Memory B cell (primary cell): ENCODE measurements around the gene FNDC4.
A peak's percentile ranks its signal among the peaks of the same experiment; 100 is the strongest.
"Not testable (repeated sequence)": the region's sequence is repeated elsewhere in the genome, so short reads cannot be mapped to it uniquely, and the experiment has no call there.

Source experiments
- ATAC-seq: fragments of 150-1000 bp; cut with Tn5 transposase; 2 replicates; pipeline ENCODE4 v1.10.0; 2021; ENCODE audit warnings: low read depth, mild to moderate bottlenecking, moderate library complexity
- DNase-seq, 2 donors: peaks; one replicate each; pipeline ENCODE4 v3.0.0; 2022; ENCODE audit warnings: low spot score in 2 of 2
- H3K27ac Mint-ChIP-seq: one replicate; pipeline ENCODE4 v1.8.0; 2022; ENCODE audit warnings: mild to moderate bottlenecking, moderate library complexity, mixed read lengths
- H3K27me3 Mint-ChIP-seq: one replicate; pipeline ENCODE4 v1.8.0; 2022; ENCODE audit warnings: mixed read lengths
- H3K36me3 Mint-ChIP-seq: one replicate; pipeline ENCODE4 v1.8.0; 2022; ENCODE audit warnings: mild to moderate bottlenecking, mixed read lengths
- H3K4me1 Mint-ChIP-seq: one replicate; pipeline ENCODE4 v1.8.0; 2022; ENCODE audit warnings: mixed read lengths
- H3K4me3 Mint-ChIP-seq: one replicate; pipeline ENCODE4 v1.8.0; 2022; ENCODE audit warnings: mild to moderate bottlenecking, moderate library complexity, mixed read lengths
- H3K9me3 Mint-ChIP-seq: one replicate; pipeline ENCODE4 v1.8.0; 2022; ENCODE audit warnings: mixed read lengths

Gene FNDC4

GRCh38 chr2:27494944-27495554 is at the start of gene FNDC4:
Gene FNDC4 (minus strand): TSS chr2:27495200. CDS start chr2:27494679, 521 bp downstream.
- Mint-ChIP-seq H3K9me3 (no peaks in the 10 kb centered on the region), H3K4me3 (peak within 1 kb of the TSS; percentile 88), H3K4me1 (peaks cover 10% of the 10 kb centered on the region), H3K27ac (peak within 1 kb of the TSS; percentile 85), H3K27me3 (peaks cover 26% of the 10 kb centered on the region), H3K36me3 (no peaks in the 10 kb centered on the region)
- ATAC-seq (peak; percentile 70), DNase-seq (peak in 1 of 2 donors; percentile 38)

DNA sequence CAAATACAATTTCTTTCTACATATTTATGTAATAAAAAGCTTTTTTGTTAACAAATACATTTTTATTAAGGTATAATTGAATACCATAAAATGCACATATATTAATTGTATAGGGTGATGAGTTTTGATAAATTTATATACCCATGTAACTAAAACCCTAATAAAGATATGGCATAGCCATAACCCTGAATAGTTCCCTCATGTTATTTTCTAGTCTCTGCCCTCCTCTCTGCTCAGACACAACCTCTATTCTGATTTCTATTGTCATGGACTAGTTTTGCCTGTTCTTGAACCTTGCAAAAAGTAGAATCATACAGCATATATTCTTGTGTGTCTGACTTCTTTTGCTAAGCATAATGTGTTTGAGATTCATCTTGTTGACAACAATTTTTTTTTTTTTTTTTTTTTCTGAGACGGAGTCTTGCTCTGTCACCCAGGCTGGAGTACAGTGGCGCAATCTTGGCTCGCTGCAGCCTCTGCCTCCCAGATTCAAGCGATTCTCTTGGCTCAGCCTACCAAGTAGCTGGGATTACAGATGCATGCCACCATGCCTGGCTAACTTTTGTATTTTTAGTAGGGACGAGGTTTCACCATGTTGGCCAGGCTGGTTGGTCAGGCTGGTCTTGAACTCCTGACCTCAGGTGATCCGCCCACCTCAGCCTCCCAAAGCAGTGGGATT is 49.3 kb upstream of the FNDC4 start:
- Mint-ChIP-seq H3K4me1 (no peaks in the 10 kb centered on the region), H3K4me3 (no peak overlapping the region), H3K36me3 (peaks cover 2% of the 10 kb centered on the region), H3K27me3 (no peaks in the 10 kb centered on the region), H3K27ac (no peak overlapping the region), H3K9me3 (peaks cover 2% of the 10 kb centered on the region)
- ATAC-seq (no peak), DNase-seq (no peak)

GRCh38 chr2:27539649-27540048 is 44.6 kb upstream of the FNDC4 start:
- not testable (repeated sequence) for ATAC-seq, DNase-seq, H3K27me3 Mint-ChIP-seq, H3K4me3 Mint-ChIP-seq, H3K36me3 Mint-ChIP-seq, H3K9me3 Mint-ChIP-seq, H3K4me1 Mint-ChIP-seq, H3K27ac Mint-ChIP-seq

- H3K9me3 Mint-ChIP-seq, DNase-seq, H3K36me3 Mint-ChIP-seq, ATAC-seq, H3K4me3 Mint-ChIP-seq, H3K27ac Mint-ChIP-seq, H3K4me1 Mint-ChIP-seq: not testable (repeated sequence)
- H3K27me3 Mint-ChIP-seq = peaks cover 10% of the 10 kb centered on the region
These were observed 43.9 kb upstream of the FNDC4 start for GRCh38 chr2:27538839-27539450.

DNA sequence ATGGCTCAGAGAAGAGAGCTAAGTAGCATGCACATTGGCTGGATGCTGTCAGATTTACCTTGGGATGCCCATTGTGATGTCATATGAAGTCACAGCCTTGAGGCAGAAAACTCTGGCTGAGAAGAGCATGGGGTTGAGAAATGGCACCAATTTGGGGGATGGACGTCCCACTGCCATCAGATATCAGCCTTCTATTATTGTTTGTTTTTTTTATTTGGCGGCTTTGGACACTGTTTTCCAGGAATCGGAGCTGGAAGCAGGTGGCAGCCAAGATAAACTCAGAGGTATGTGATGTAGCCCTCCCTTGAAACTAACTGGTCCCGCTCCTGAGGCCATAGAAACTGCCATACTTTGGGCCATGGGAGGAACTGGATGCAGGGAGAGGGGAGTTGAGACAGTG is 42.3 kb upstream of the FNDC4 start:
- H3K36me3 Mint-ChIP-seq = no peaks in the 10 kb centered on the region
- no peak overlapping the region for H3K27ac Mint-ChIP-seq

DNA sequence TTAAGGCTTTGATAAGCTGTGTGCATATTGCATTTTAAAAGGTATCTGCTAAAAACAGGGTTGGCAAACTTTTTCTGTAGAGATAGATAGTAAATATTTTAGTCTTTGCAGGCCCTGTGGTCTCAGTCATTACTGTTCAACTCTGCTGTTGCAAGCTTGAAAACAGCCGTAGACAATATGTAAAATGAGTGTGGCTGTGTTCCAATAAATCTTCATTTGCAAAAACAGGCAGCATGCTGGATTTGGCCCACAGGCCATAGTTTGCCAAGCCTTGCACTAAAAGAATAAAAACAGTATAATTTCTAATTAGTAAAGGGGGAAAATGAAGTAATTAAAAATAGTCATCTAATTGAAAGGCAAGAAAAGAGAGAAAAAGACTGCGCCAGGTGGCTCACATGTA is 37.0 kb upstream of the FNDC4 start:
- H3K9me3 Mint-ChIP-seq = no peaks in the 10 kb centered on the region
- no peak overlapping the region for H3K27ac Mint-ChIP-seq
- H3K4me3 Mint-ChIP-seq = no peak overlapping the region
- H3K27me3 Mint-ChIP-seq = peaks cover 12% of the 10 kb centered on the region
- H3K4me1 Mint-ChIP-seq = no peaks in the 10 kb centered on the region
- H3K36me3 Mint-ChIP-seq = no peaks in the 10 kb centered on the region
- ATAC-seq (no peak), DNase-seq (no peak)

More for the DNA sequence above, 42.3 kb upstream of the FNDC4 start:
- DNase-seq (no peak), ATAC-seq (no peak)
- no peaks in the 10 kb centered on the region for H3K4me1 Mint-ChIP-seq
- peaks cover 11% of the 10 kb centered on the region for H3K27me3 Mint-ChIP-seq
- H3K4me3 Mint-ChIP-seq = no peak overlapping the region
- no peaks in the 10 kb centered on the region for H3K9me3 Mint-ChIP-seq

GRCh38 chr2:27527182-27527581 is 32.2 kb upstream of the FNDC4 start:
- no peak for DNase-seq
- no peak overlapping the region for H3K27ac Mint-ChIP-seq
- H3K27me3 Mint-ChIP-seq = peaks cover 22% of the 10 kb centered on the region
- no peaks in the 10 kb centered on the region for H3K36me3 Mint-ChIP-seq
- no peaks in the 10 kb centered on the region for H3K9me3 Mint-ChIP-seq
- ATAC-seq = no peak
- no peaks in the 10 kb centered on the region for H3K4me1 Mint-ChIP-seq
- H3K4me3 Mint-ChIP-seq = no peak overlapping the region

DNA sequence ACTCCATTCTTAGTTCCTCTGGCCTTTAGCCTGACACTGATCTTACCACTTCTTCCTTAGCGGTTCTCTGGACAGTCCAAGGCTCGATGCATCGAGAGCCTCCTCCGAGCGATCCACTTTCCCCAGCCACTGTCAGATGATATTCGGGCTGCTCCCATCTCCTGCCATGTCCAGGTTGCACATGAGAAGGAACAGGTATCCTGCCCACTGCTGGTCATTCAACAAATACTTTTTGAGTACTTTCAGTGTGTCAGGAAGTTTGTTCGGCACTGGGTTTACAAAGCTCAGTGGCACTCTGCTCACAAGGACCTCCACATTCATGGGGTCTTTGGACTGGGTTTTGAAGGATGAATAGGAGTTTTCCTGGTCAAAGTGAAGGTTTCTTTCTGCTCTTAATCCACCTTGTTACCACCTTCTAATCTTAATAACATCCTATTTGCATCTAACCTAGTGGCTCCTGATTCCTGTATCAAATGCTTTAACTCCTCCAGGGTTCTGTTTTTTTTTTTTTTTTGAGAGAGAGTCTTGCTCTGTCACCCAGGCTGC is 27.5 kb upstream of the FNDC4 start:
- Mint-ChIP-seq H3K4me3 (no peak overlapping the region), H3K4me1 (no peaks in the 10 kb centered on the region), H3K27me3 (peaks cover 28% of the 10 kb centered on the region), H3K36me3 (no peaks in the 10 kb centered on the region), H3K9me3 (no peaks in the 10 kb centered on the region), H3K27ac (no peak overlapping the region)
- DNase-seq (no peak), ATAC-seq (no peak)

DNA sequence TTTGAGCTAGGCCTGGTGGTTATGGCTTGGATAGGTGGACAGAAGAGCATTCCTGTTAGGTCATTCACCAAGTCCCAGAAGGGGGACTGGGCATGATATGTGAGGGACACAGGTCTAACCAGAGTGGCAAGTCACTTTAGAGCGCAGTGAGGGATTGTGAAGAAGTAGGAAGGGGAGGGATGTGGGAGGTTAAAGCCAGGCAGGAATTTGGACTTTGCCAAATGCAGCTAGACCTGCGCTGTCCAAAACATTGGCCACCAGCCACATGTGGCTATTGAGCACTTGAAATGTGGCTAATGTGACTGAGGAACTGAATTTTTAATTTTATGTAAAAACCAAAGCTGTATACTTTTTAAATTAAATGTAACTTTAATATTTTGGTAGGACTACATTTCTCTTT is 25.3 kb upstream of the FNDC4 start:
- Mint-ChIP-seq H3K36me3 (no peaks in the 10 kb centered on the region), H3K9me3 (no peaks in the 10 kb centered on the region), H3K27me3 (peaks cover 26% of the 10 kb centered on the region), H3K4me1 (no peaks in the 10 kb centered on the region), H3K4me3 (no peak overlapping the region), H3K27ac (no peak overlapping the region)
- ATAC-seq = no peak
- DNase-seq = no peak

DNA sequence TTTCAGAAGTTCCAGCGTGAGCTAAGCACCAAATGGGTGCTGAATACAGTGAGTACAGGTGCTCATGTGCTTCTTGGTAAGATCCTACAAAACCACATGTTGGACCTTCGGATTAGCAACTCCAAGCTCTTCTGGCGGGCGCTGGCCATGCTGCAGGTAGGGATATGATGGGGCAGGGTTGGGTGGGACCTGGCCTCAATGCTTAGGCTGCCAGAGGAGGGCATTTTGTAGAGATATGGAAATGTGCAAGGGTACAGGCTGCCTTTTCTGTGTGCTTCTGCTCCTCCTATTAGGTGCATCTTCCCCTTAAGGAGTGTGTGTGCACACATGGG is 23.7 kb upstream of the FNDC4 start:
- ATAC-seq = no peak
- Mint-ChIP-seq H3K4me3 (no peak overlapping the region), H3K9me3 (no peaks in the 10 kb centered on the region), H3K36me3 (no peaks in the 10 kb centered on the region), H3K4me1 (no peaks in the 10 kb centered on the region), H3K27ac (no peak overlapping the region), H3K27me3 (peaks cover 19% of the 10 kb centered on the region)
- DNase-seq = no peak

DNA sequence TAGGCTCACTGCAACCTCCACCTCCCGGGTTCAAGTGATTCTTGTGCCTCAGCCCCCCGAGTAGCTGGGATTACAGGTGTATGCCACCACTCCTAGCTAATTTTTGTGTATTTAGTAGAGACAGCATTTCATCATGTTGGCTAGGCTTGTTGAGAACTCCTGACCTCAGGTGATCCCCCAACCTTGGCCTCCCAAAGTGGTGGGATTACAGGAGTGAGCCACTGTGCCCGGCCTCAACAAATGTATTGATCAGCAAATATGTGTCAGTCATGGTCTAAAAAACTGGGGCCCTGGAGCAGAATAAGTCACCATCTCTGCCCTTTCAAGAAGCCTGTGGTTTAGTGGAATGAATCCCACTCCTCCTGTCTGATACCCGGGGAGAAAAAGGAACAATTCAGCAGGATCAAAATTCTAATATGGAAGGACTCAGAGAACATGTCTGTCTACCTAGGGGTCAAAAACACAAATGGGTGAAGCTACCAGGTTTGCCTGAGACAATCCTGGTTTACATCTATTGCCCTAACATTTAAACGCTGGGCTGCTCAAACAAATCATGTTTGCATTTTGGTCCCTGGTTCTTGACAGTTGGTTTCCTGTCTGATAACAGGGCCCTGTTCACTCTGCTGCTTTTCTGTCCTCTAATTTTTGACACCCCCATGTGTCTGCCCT is 23.2 kb upstream of the FNDC4 start:
- Mint-ChIP-seq H3K4me3 (no peak overlapping the region), H3K9me3 (no peaks in the 10 kb centered on the region), H3K4me1 (no peaks in the 10 kb centered on the region), H3K27me3 (peaks cover 17% of the 10 kb centered on the region), H3K36me3 (no peaks in the 10 kb centered on the region), H3K27ac (no peak overlapping the region)
- no peak for DNase-seq
- no peak for ATAC-seq

DNA sequence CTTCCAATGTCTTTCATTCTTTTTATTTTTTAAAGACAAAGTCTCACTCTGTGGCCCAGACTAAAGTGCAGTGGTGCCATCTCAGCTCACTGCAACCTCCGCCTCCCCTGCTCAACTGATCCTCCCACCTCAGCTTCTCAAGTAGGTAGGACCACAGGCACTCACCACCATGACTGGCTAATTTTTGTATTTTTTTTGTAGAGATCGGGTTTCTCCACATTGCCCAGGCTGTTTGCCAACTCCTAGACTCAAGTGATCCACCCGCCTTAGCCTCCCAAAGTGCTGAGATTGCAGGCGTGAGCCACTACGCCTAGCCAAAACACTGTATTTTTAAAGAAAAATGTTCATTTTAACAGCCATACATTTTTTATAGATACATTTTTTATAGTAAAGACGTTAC is 14.3 kb upstream of the FNDC4 start:
- Mint-ChIP-seq H3K4me3 (no peak overlapping the region), H3K4me1 (no peaks in the 10 kb centered on the region), H3K27ac (no peak overlapping the region), H3K9me3 (no peaks in the 10 kb centered on the region), H3K27me3 (peaks cover 6% of the 10 kb centered on the region), H3K36me3 (no peaks in the 10 kb centered on the region)
- DNase-seq = no peak
- ATAC-seq = no peak

DNA sequence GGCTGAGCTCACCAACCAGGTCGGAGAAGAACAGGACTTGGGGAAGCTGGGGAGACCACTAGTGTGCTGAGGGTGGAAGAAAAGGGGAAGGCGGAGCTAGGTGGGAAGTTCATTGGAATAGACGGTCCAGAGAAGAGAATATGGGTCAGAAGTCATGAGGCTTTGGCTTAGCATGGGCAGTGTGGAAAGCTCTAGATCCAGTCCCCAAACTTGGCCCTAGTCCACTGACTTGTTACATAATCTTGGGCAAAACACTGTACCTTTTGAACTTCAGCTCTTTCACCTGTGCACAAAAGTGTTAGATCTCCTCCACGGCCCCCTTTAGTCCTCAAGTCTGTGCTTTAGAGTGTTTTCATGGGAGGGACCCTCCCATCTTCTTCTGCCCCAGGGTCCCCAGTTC is 12.3 kb upstream of the FNDC4 start:
- no peak for DNase-seq
- Mint-ChIP-seq H3K4me3 (no peak overlapping the region), H3K36me3 (no peaks in the 10 kb centered on the region), H3K27ac (no peak overlapping the region), H3K27me3 (peaks cover 4% of the 10 kb centered on the region), H3K4me1 (no peaks in the 10 kb centered on the region), H3K9me3 (no peaks in the 10 kb centered on the region)
- no peak for ATAC-seq

- no peak overlapping the region for H3K27ac Mint-ChIP-seq
These were observed 11.6 kb upstream of the FNDC4 start for GRCh38 chr2:27506587-27506986.

More at GRCh38 chr2:27506587-27506986, 11.6 kb upstream of the FNDC4 start:
- Mint-ChIP-seq H3K9me3 (no peaks in the 10 kb centered on the region), H3K4me3 (no peak overlapping the region), H3K4me1 (no peaks in the 10 kb centered on the region), H3K27me3 (peaks cover 5% of the 10 kb centered on the region), H3K36me3 (no peaks in the 10 kb centered on the region)
- DNase-seq (no peak), ATAC-seq (no peak)
